Measurements from ENCODE around the gene TEKTIP1. TPM values are rescaled to one million over a fixed set of nuclear protein-coding genes. Genes with fewer than 3 reads are reported as not detected.
"Not testable (repeated sequence)": the region's sequence is repeated elsewhere in the genome, so short reads cannot be mapped to it uniquely, and the experiment has no call there.

TEKTIP1 gene
- total RNA-seq, 1 donor from 2014 or later: not detected

DNA sequence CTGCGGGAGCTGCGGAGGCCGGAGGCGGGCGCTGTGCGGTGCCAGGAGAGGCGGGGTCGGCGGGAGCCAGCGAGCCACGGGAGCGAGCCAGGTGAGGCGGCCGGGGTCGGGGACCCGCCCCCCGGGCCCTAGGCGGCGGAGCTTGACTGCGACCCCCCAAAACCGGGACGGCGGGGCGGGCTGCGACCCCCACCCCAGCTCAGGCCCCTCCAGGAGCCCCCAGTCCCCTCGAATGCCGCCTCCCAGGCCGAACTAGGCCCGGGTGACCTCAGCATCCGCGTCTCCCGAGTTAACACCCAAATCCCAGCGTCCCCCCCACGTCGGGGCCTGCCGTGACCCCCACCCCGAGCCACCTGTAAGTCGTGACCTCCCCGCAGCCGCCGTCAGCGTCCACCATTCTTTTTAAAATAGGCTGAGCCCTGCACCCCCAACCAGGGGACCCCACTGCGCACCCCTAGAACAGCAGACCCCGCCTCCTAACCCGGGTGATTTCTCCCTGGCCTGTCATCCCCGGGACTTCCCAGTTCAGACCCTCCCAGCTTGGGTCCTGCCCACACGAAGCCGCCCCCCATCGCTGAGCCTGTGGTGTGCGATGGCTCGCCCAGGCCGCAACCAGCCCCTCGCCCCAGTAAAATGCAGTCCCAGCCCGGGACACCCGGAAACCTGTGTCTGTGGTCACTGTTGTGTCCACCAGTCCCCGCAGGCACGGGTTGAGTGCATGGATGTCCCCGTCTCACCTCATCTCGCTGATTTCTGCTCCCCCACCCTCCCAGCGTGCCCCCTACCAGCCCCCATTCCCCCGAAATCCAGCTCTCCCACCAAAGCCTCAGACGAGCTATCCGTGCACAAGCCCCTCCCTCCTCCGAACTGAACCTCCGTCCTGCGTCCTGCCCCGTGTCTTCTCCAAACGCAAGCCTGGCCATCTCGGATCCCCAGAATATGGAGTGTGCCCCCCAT lies 32.3 kb upstream of the TEKTIP1 start:
- FAIRE-seq (no peak), DNase-seq (ENCODE audit: low read depth) (no peak)

DNA sequence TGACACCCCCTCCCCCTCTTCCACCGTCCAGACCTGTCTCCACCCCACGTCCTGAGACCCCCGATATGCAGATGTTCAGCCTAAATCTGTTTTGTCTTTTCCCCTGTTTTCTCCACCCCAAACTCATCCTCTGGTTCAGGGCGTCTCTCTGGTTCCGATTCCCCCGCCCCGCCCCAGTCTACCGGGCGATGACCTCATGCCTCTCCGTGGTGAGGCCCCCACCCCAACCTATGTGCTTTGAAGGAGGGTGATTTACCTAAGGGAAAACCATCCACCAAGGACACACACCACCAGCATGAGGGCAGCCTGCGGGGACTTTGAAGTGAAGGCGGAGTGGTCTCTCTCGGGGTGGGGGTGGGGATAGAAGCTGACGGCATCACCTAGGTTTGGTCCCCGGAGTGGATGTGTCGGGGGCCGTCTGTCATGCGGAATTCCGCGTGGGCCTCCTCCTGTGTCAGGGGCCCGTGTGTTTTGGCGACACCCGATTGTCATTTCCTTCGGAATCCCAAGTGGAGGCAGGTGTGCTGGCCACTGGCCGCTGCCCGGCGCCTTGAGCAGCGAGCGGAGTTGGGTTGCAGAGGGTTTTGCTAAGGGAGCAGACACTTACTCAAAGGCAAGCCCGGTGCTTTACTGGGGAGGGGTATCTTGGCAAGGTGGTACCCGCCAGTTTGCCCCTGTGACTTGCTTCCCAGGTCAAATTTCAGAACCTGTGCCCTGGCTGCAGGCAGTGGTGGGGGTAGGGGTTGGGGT lies 31.4 kb upstream of the TEKTIP1 start:
- Histone ChIP-seq H3K4me3 (ENCODE audit: low read depth, low read length) (peak overlapping the region; percentile 85), H3K27me3 (ENCODE audit: control insufficient read depth, insufficient read depth, low read length) (no peaks in the 10 kb centered on the region), H3K36me3 (ENCODE audit: control insufficient read depth, insufficient read depth, low read length) (peaks cover 13% of the 10 kb centered on the region)
- TF ChIP-seq, protein P1, sequence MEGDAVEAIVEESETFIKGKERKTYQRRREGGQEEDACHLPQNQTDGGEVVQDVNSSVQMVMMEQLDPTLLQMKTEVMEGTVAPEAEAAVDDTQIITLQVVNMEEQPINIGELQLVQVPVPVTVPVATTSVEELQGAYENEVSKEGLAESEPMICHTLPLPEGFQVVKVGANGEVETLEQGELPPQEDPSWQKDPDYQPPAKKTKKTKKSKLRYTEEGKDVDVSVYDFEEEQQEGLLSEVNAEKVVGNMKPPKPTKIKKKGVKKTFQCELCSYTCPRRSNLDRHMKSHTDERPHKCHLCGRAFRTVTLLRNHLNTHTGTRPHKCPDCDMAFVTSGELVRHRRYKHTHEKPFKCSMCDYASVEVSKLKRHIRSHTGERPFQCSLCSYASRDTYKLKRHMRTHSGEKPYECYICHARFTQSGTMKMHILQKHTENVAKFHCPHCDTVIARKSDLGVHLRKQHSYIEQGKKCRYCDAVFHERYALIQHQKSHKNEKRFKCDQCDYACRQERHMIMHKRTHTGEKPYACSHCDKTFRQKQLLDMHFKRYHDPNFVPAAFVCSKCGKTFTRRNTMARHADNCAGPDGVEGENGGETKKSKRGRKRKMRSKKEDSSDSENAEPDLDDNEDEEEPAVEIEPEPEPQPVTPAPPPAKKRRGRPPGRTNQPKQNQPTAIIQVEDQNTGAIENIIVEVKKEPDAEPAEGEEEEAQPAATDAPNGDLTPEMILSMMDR (IDR thresholded peaks at IDR 0.05; ENCODE audit: insufficient read depth, low read length, severe bottlenecking): no peak
- FAIRE-seq (no peak), DNase-seq (ENCODE audit: low read depth) (no peak)

More for the DNA sequence above, 32.3 kb upstream of the TEKTIP1 start:
- H3K4me3 ChIP-seq (ENCODE audit: low read depth, low read length): peak overlapping the region; percentile 85
- H3K36me3 ChIP-seq (ENCODE audit: control insufficient read depth, insufficient read depth, low read length): peaks cover 9% of the 10 kb centered on the region
- H3K27me3 ChIP-seq (ENCODE audit: control insufficient read depth, insufficient read depth, low read length): no peaks in the 10 kb centered on the region
- TF ChIP-seq, protein P1 (IDR thresholded peaks at IDR 0.05; ENCODE audit: insufficient read depth, low read length, severe bottlenecking): no peak

DNA sequence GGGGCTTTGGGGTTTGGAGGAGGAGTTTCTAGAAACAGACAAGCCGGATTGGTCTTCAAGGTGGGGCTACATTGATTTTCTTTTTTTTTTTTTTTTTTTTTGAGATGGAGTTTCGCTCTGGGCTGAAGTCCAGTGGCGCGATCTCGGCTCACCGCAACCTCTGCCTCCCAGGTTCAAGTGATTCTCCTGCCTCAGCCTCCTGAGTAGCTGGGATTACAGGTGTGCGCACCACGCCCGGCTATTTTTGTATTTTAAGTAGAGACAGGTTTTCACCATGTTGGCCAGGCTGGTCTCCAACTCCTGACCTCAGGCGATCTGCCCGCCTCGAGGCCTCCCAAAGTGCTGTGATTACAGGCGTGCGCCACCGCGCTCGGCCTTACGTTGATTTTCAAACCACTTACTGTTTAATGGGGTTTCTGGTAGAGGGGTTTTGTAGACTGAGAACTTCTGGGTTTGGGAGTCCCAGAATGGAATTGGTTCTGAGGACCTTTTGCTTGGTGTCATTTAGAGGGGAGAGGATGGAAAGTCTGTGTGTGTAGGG lies 30.8 kb upstream of the TEKTIP1 start:
- H3K36me3 ChIP-seq (ENCODE audit: control insufficient read depth, insufficient read depth, low read length): peaks cover 14% of the 10 kb centered on the region
- not testable (repeated sequence) for H3K27me3 ChIP-seq (ENCODE audit: control insufficient read depth, insufficient read depth, low read length); FAIRE-seq; H3K4me3 ChIP-seq (ENCODE audit: low read depth, low read length); DNase-seq (ENCODE audit: low read depth)

DNA sequence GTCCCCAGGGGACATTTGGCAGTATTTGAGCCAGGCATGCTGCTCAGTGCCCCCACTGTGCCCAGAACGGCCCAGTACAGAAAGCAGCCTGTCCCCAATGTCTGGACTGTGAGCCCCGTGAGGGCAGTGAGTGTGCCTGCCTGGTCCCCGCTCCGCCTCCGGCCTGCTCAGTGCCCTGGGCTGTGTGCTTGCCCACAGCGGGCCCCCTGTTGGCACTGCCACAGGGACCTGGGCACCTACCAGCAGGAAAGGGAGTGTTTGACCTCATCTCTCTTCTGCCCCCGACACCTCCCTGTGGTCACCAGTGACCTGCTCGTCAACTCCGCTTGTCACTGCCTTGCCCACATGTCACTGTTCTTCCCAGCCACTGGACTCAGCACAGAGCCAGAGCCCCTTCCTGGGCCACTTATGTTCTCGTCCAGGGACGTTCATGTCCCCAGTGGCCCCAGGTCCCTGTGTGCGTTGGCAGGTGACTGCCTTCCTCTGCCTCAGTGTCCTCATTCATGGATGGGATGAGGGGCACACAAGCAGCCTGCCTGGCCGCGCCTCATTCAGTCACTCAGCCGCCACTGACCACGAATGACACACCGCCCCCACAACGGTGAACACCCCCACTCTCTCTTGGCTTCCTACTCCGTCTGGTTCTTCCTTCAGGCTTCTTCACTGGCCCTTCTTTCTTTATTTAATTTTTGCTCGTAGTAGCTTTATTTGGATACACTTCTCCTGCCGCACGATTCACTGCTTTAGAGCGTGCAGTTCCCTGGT lies 30.0 kb upstream of the TEKTIP1 start:
- H3K27me3 ChIP-seq (ENCODE audit: control insufficient read depth, insufficient read depth, low read length): no peaks in the 10 kb centered on the region
- H3K4me3 ChIP-seq (ENCODE audit: low read depth, low read length): no peak overlapping the region
- peaks cover 14% of the 10 kb centered on the region for H3K36me3 ChIP-seq (ENCODE audit: control insufficient read depth, insufficient read depth, low read length)
- TF ChIP-seq, protein P1 (IDR thresholded peaks at IDR 0.05; ENCODE audit: insufficient read depth, low read length, severe bottlenecking): no peak
- FAIRE-seq (no peak), DNase-seq (ENCODE audit: low read depth) (no peak)

DNA sequence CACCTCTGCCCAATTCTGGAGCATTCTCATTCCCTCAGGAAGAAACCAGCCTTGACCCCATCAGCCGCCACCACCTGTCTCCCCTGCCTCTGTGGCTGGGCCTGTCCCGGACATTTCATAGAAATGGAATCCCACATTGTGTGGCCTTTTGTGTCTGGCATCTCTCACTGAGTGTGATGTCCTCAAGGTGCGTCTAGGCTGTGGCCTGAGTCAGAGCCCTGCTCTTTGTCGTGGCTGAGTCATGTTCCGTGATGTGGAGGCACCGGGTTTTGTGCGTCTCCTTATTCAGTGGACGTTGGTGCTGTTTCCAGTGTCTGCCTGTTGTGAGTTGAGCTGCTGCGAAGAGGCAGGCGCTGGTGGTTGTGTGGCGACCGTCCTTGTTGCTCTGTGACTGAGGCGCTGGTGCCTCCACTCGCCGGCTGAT lies 29.4 kb upstream of the TEKTIP1 start:
- peak; percentile 87 for DNase-seq (ENCODE audit: low read depth)
- Histone ChIP-seq H3K36me3 (ENCODE audit: control insufficient read depth, insufficient read depth, low read length) (peaks cover 14% of the 10 kb centered on the region), H3K4me3 (ENCODE audit: low read depth, low read length) (no peak overlapping the region), H3K27me3 (ENCODE audit: control insufficient read depth, insufficient read depth, low read length) (no peaks in the 10 kb centered on the region)
- TF ChIP-seq, protein P1 (IDR thresholded peaks at IDR 0.05; ENCODE audit: insufficient read depth, low read length, severe bottlenecking): no peak
- peak; percentile 87 for FAIRE-seq

Data from bronchial epithelial cell (primary cell).